OCI-LY7 (cell line): ENCODE measurements around the gene ANKRD27. TPM values are rescaled to one million over a fixed set of nuclear protein-coding genes. Genes with fewer than 3 reads are reported as not detected.

ENCODE experiments used
- BruUV-seq: library from RNA; stranded (reverse); fragments of 400-500 nt; replicated peaks from 2 replicates; lab custom pipeline; 2021; lab: Mats Ljungman, UMichigan
- CTCF ChIA-PET: fragments of 300-600 bp; sonication (Branson Sonifier 250); formaldehyde crosslinking; loops from one replicate; lab custom pipeline; 2022; ENCODE audit warnings: antibody characterized with exemption; ENCODE audit not compliant: unreplicated experiment; lab: Charles Lee
- POLR2A ChIA-PET: fragments of 300-600 bp; sonication (Branson Sonifier 250); formaldehyde crosslinking; loops from one replicate; lab custom pipeline; 2022; ENCODE audit warnings: antibody characterized with exemption; lab: Charles Lee
- DNase-seq: peaks from one replicate; pipeline ENCODE4 v3.0.0-alpha.2; 2015; ENCODE audit warnings: low spot score
- H2AFZ ChIP-seq: fragments of 200-600 bp; sonication (generic), shearing (Covaris generic); 2 replicates; pipeline ENCODE4 v1.6.1; 2014; ENCODE audit warnings: mild to moderate bottlenecking, antibody characterized with exemption, low read length, moderate library complexity
- H3K27ac ChIP-seq: fragments of 200-600 bp; sonication (generic); 2 replicates; pipeline ENCODE4 v1.5.1; 2014; ENCODE audit warnings: mixed run types, low read depth, mild to moderate bottlenecking, moderate library complexity, low read length, inconsistent platforms; ENCODE audit not compliant: poor library complexity, severe bottlenecking
- H3K36me3 ChIP-seq: fragments of 200-600 bp; sonication (generic); 2 replicates; pipeline ENCODE4 v1.6.1; 2014; ENCODE audit warnings: mild to moderate bottlenecking, antibody characterized with exemption, low read length, moderate library complexity, mixed read lengths; ENCODE audit not compliant: insufficient read depth
- H3K4me1 ChIP-seq: fragments of 200-600 bp; sonication (generic); 2 replicates; pipeline ENCODE4 v1.5.1; 2014; ENCODE audit warnings: mild to moderate bottlenecking, low read length; ENCODE audit not compliant: insufficient read depth, poor library complexity, severe bottlenecking
- H3K4me2 ChIP-seq: fragments of 200-600 bp; sonication (generic); 2 replicates; pipeline ENCODE4 v1.6.1; 2014; ENCODE audit warnings: mild to moderate bottlenecking, low read length
- H3K4me3 ChIP-seq: fragments of 200-600 bp; sonication (generic); 2 replicates; pipeline ENCODE4 v1.5.1; 2014; ENCODE audit warnings: mild to moderate bottlenecking, low read depth, low read length; ENCODE audit not compliant: poor library complexity, severe bottlenecking
- H3K79me2 ChIP-seq: fragments of 200-600 bp; sonication (generic); 2 replicates; pipeline ENCODE4 v1.6.1; 2016; ENCODE audit warnings: low read depth, mild to moderate bottlenecking, low read length, moderate library complexity, mixed read lengths; ENCODE audit not compliant: insufficient read depth
- H3K9me2 ChIP-seq: fragments of 200-600 bp; sonication (generic); 2 replicates; pipeline ENCODE4 v1.6.1; 2016; ENCODE audit warnings: mild to moderate bottlenecking, low read length, mixed read lengths; ENCODE audit not compliant: insufficient read depth
- H3K9me3 ChIP-seq: fragments of 200-600 bp; sonication (generic); 2 replicates; pipeline ENCODE4 v1.6.1; 2014; ENCODE audit warnings: mild to moderate bottlenecking, mixed run types, low read length, mixed read lengths
- H4K20me1 ChIP-seq: fragments of 200-600 bp; sonication (generic); 2 replicates; pipeline ENCODE4 v1.6.1; 2014; ENCODE audit warnings: mild to moderate bottlenecking, antibody characterized with exemption, low read length, moderate library complexity, mixed read lengths; ENCODE audit not compliant: insufficient read depth
- CTCF ChIP-seq: fragments of 200-600 bp; sonication (generic); conservative IDR thresholded peaks from 2 replicates; pipeline ENCODE4 v1.5.1; 2014; ENCODE audit warnings: mild to moderate bottlenecking, antibody characterized with exemption, low read length, moderate library complexity, mixed read lengths
- EZH2phosphoT487 ChIP-seq: fragments of 200-600 bp; sonication (generic); IDR thresholded peaks from 2 replicates; pipeline ENCODE4 v1.6.1; 2018; ENCODE audit warnings: low read depth, borderline replicate concordance, mild to moderate bottlenecking, mixed run types, antibody characterized with exemption, low read length, moderate library complexity, mixed read lengths
- intact Hi-C: fragments of 100-400 bp; cut with micrococcal nuclease; formaldehyde crosslinking; loops from one replicate; pipeline ENCODE4 v1.10.0; 2022; ENCODE audit not compliant: unreplicated experiment
- total RNA-seq, 2 experiments: library from RNA; depleted of rRNA in 1 of 2; stranded (reverse); fragments of >200 nt in 1 of 2; shearing (Covaris generic) in 1 of 2; gene quantifications; 2 replicates each; pipeline ENCODE4 v1.2.3, GENCODE V29; 2014 to 2022

ANKRD27 gene
- total RNA-seq, 2 experiments from 2014 or later = 43.0 to 58.5 TPM

DNA sequence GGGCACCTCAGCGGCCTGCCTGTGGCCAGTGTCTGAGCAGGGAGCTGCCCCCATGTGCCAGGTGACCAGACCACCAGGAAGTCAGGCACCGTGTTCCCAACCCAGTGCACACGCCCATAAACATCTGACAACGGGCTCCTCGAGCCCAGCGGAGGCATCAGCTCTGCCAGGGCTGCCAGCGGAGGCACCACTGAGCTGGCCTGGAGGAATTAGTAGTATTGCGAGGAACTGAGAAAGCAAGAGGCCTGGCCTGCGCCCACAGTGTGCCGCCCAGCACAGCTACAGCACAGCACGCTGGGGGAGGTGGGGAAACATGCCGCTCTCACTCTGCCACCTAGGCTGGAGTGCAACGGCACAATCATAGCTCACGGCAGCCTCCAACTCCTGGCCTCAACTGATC lies 44.6 kb downstream of the ANKRD27 start:
- peaks cover 28% of the 10 kb centered on the region for H3K36me3 ChIP-seq
- POLR2A ChIA-PET = no interaction called here
- intact Hi-C loops = no loop called here
- H3K79me2 ChIP-seq = no peaks in the 10 kb centered on the region
- no peaks in the 10 kb centered on the region for H3K4me1 ChIP-seq
- H3K4me2 ChIP-seq = no peak overlapping the region
- H3K27ac ChIP-seq = no peak overlapping the region
- CTCF ChIA-PET = no interaction called here
- H4K20me1 ChIP-seq = no peaks in the 10 kb centered on the region
- H3K4me3 ChIP-seq = no peak overlapping the region
- no peaks in the 10 kb centered on the region for H3K9me2 ChIP-seq
- H2AFZ ChIP-seq = no peak overlapping the region
- no peaks in the 10 kb centered on the region for H3K9me3 ChIP-seq
- TF ChIP-seq CTCF = 0 out of 2 replicates have a peak, but pooled peaks have one; percentile 22
- no peak for TF ChIP-seq EZH2phosphoT487
- no TSS peak for BruUV-seq
- DNase-seq = no peak

DNA sequence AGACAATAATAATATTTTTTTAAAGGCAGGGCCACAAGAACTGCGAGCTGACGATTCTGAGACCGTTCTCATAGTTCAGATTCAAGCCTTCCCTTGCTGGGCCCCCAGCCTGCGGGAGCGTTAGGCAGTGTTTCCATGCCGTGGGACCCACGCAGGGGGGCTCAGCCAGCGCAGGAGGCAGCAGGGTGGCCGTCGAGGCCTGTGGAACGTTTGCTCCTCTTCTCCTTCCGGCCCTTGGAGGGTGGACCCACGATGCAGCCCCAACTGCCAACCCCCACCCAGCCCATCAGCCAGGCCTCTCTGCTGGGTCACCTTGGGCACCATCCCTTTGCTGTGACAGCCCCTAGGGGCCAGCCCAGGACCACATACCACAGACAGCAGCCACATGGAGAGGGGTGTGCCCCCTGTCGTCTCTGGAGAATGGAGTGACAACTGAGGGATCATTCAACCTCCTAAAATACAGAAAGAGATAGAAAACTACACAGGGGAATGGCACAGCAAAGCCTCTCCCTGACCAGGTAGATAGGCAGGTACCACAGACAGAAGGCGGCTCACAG lies 47.2 kb downstream of the ANKRD27 start:
- no peaks in the 10 kb centered on the region for H3K79me2 ChIP-seq
- no peak overlapping the region for H2AFZ ChIP-seq
- H3K9me2 ChIP-seq = no peaks in the 10 kb centered on the region
- H3K9me3 ChIP-seq = no peaks in the 10 kb centered on the region
- H3K4me2 ChIP-seq = no peak overlapping the region
- no peak for DNase-seq
- POLR2A ChIA-PET = no interaction called here
- BruUV-seq = no TSS peak
- intact Hi-C loops = no loop called here
- CTCF ChIA-PET = no interaction called here
- no peak overlapping the region for H3K27ac ChIP-seq
- H3K4me3 ChIP-seq = no peak overlapping the region
- H3K36me3 ChIP-seq = peaks cover 39% of the 10 kb centered on the region
- H4K20me1 ChIP-seq = no peaks in the 10 kb centered on the region
- no peak for TF ChIP-seq EZH2phosphoT487
- TF ChIP-seq CTCF = no peak
- no peaks in the 10 kb centered on the region for H3K4me1 ChIP-seq

GRCh38 chr19:32626969-32627368 lies 48.0 kb downstream of the ANKRD27 start:
- Histone ChIP-seq H4K20me1 (no peaks in the 10 kb centered on the region), H3K27ac (no peak overlapping the region), H3K4me1 (no peaks in the 10 kb centered on the region), H3K4me3 (no peak overlapping the region), H2AFZ (no peak overlapping the region), H3K9me3 (no peaks in the 10 kb centered on the region), H3K4me2 (no peak overlapping the region), H3K79me2 (no peaks in the 10 kb centered on the region), H3K36me3 (peaks cover 47% of the 10 kb centered on the region), H3K9me2 (no peaks in the 10 kb centered on the region)
- DNase-seq = no peak
- POLR2A ChIA-PET = no interaction called here
- intact Hi-C loops = no loop called here
- no TSS peak for BruUV-seq
- TF ChIP-seq CTCF (no peak), EZH2phosphoT487 (no peak)
- CTCF ChIA-PET = no interaction called here
